GM12874 (cell line): ENCODE results near the gene NCOA3.

Experiments used
- TF ChIP-seq, protein P1 (sequence below): IDR thresholded peaks from 2 replicates; pipeline ENCODE4 v1.5.1; 2011; ENCODE audit warnings: low read depth, mild to moderate bottlenecking, control low read depth, low read length, moderate library complexity; ENCODE audit not compliant: insufficient read depth

The NCOA3 gene

DNA sequence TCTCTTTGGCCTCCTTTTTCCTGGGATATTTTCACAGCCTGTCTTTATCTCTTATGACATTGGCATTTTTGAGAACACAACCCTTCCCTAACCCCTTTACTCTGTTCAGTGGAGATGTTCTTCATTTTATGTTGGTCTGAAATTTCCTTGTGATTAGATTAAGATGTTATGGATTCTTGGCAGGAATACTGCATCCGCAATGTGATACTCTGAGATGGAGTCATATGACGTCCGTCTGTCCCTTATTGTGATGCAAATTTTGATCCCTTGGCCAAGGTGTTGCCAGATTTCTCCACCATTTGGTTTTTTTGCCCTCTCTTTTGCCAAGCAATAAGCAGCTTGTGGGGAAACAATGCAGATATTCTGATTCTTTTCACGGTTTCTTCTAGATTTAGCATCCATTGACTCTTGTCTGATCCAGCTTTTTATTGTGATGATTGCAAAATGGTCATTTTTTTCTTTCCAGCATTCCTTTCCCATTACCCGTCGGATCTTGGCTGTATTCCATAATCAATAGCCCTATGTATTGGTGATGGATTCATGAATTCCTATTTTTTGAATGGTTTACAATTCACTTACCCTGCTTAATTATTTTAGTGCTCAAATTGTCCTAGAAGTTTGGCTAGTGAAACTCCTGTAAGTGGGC, 85.1 kb downstream of the NCOA3 start:
- TF ChIP-seq, protein P1, sequence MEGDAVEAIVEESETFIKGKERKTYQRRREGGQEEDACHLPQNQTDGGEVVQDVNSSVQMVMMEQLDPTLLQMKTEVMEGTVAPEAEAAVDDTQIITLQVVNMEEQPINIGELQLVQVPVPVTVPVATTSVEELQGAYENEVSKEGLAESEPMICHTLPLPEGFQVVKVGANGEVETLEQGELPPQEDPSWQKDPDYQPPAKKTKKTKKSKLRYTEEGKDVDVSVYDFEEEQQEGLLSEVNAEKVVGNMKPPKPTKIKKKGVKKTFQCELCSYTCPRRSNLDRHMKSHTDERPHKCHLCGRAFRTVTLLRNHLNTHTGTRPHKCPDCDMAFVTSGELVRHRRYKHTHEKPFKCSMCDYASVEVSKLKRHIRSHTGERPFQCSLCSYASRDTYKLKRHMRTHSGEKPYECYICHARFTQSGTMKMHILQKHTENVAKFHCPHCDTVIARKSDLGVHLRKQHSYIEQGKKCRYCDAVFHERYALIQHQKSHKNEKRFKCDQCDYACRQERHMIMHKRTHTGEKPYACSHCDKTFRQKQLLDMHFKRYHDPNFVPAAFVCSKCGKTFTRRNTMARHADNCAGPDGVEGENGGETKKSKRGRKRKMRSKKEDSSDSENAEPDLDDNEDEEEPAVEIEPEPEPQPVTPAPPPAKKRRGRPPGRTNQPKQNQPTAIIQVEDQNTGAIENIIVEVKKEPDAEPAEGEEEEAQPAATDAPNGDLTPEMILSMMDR = no peak

DNA sequence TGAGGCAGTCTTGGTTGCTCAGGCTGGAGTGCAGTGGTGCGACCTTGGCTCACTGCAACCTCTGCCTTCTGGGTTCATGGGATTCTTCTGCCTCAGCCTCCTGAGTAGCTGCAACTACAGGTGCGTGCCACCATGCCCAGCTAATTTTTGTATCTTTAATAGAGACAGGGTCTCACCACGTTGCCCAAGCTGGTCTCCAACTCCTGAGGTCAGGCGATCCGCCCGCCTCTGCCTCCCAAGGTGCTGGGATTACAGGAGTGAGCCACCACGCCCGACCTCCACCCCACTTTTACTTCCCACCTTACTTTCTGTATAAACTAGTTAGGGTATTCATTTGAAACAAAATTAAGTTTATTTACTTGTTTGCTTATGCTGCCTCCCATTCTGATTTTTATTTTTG, 86.5 kb downstream of the NCOA3 start:
- TF ChIP-seq, protein P1 = no peak

DNA sequence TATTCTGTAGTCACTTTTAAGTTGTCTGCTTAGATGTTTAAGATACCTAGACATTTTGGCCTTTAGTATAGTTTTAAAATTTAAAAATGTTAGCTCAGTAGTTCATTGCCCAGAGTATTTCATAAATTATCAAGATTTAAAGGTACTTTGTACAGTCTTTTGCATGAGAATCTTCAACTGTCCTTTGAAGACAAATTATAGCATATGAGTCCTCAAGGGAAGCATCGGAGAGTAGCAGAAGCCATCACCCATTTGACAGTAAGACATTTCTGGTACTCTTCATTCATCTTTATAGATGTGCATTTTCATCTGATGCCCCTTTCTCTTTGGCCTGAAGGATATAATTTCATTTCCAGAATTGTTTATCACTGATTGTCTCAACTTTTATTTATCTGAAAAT, 89.5 kb downstream of the NCOA3 start:
- TF ChIP-seq, protein P1 = no peak

DNA sequence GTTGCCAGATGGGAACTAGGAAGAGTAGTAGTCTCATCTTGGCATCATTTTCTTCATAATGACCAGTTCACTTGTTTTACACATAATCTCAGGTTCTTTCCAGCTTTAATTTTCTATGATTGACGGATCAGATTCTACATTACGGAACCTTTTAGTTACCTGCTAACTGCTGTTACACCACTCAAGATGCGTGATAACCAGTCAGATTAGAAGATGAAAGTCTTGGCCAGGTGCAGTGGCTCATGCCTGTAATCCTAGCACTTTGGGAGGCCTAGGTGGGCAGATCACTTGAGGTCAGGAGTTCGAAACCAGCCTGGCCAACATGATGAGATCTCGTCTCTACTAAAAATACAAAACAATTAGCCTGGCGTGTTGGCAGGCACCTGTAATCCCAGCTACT, 92.5 kb downstream of the NCOA3 start:
- TF ChIP-seq, protein P1 = no peak

DNA sequence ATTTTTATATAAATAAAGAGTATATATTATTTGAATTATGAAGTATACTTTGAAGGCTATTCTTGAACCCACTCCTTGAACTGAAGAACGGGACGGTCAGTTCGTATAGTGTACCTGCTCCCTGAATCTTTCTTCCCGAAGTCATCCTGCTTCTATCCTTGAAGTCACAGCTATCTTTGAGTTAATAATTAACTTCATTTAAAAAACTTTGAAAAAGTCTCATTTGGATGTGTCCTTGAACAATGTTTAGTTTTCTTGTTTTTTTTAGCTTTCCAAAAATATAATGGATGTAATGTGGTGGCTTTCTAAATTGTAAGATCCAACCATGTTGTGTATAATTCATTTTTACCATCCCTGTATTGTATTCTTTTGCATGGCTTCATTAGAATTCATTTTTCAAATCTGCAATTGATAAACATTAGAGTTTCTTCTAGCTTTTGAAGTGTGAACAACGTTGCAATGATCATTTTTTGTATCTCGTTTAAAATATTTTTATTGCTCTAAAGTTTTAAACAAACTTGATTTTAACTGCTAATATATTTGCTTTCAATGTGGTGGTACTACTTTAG, 94.4 kb downstream of the NCOA3 start:
- TF ChIP-seq, protein P1 = no peak

DNA sequence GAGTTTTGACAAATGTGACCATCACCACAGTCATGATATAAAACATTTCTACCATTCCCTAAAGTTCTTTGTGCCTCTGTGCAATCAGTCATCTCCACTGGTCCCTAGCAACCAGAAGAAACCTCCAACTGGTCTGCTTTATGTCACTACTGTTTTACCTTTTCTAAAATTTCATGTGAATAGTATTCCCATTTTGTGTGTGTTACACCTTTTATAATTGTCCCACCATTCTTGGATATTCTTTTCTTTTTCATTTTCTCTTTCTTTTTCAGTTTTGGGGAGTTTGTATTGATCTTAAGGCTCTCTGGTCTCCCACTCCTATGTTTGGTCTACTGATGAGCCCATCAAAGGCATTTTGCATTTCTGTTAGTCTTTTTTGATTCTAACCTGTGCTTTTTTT, 95.4 kb downstream of the NCOA3 start:
- TF ChIP-seq, protein P1 = no peak

DNA sequence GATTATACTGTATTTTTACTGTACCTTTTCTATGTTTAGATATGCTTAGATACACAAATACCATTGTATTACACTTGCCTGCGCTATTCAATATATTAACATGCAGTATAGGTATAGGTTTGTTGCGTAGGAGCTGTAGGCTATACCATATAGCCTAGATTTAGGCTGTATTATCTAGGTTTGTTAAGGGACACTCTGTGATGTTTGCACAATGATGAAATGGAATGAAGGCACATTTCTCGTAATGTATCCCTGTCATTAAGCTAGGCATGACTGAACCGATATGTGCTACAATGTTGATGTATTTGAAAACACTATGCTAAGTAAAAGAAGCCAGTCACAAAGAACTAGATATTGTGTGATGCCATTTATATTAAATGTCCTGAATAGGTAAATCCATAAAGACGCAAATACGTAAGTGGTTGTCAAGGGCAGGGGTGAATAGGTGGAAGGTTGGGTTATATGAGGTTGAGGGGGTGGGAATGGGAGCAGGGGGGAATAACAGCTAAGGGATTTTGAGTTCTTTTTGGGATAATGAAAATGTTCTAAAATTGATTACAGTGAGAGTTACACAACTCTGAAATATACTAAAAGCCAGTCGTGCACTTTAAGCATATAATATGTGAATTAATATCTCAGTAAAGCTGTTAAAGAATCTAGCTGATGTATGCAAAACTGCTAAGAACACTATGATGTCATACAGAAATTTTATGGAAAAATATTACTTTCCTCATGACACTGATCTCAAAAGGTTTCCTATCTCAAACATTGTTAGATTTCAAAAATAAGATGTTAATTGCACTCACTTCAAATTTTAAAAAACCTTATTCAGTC, 97.4 kb downstream of the NCOA3 start:
- TF ChIP-seq, protein P1 = no peak
